ENCODE data around the gene CCDC195. TPM values are rescaled to one million over a fixed set of nuclear protein-coding genes. Genes with fewer than 3 reads are reported as not detected.

Gene CCDC195
- total RNA-seq, 1 donor = not detected

Other genes starting within 250 kb of the CCDC195 start
- gene CUL3, start 131.0 kb downstream of the CCDC195 start, total RNA-seq = 26.1 TPM

All from hematopoietic multipotent progenitor cell (in vitro differentiated cells).